Measurements from ENCODE around the gene POLR2A. TPM values are rescaled to one million over a fixed set of nuclear protein-coding genes. Genes with fewer than 3 reads are reported as not detected.

The POLR2A gene
- total and polyA plus RNA-seq, 2 of the 4 experiments (the other 2 are of a cell fraction), result 54.0 to 56.6 TPM

DNA sequence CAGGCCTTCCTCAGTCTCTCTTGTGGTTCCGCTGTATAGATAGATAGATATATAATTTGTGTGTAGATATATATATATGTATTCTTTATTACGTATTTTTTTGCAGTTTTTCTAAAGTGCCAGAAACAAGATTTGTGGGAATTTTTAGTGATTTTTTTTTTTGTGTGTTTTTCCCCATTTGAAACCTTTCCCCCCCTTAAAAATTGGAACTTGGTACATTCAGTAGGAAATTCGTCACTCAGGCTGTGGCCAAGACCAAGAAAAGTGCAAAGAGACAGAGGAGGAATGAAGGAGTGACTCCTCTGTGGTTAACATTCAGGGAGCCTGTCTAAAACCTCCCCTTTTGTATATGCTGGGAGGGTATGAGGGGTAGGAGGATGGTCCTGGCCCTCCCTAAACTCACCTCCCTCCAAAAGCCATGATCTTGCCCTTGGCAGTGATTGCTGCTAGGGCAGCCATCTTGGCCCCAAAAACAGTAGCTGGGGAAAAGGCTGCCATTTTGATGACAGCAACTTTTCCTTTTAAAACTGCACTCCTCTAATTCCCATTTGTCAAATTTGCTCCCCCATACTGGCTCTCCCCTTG lies 24.1 kb upstream of the POLR2A start:
- intact Hi-C loops (cut with micrococcal nuclease) (no loop called here), in situ Hi-C loops (cut with MboI; ENCODE audit: low sequenced_read_pairs) (no loop called here), dilution Hi-C loops (cut with HindIII; ENCODE audit: low sequenced_read_pairs, unreplicated experiment) (no loop called here)
- Histone ChIP-seq H2BK5ac (ENCODE audit: low read depth, low read length, poor library complexity, severe bottlenecking) (no peak overlapping the region), H3K4me2 (ENCODE audit: low read depth, low read length) (no peak overlapping the region), H2AK9ac (replicated peaks; ENCODE audit: low read depth, low read length, poor library complexity) (no peak overlapping the region), H3K9me1 (ENCODE audit: insufficient read depth, low read length) (peaks cover 15% of the 10 kb centered on the region; the same call in 1 of the 2 replicates), H4K91ac (ENCODE audit: insufficient read depth, low read depth, low read length) (no peak overlapping the region), H3K4ac (ENCODE audit: low read depth, low read length) (no peak overlapping the region), H4K8ac (ENCODE audit: low read depth in 2 of 2, low read length in 2 of 2) (no peak overlapping the region), H3K9me3 (ENCODE audit: control insufficient read depth, insufficient read depth, low read length) (no peaks in the 10 kb centered on the region), H2BK120ac (ENCODE audit: low read depth, low read length) (no peak overlapping the region), H3K4me1 (ENCODE audit: control insufficient read depth, insufficient read depth, low read length) (no peaks in the 10 kb centered on the region), H3K79me1 (ENCODE audit: low read depth in 1 of 2, low read length in 2 of 2) (peaks cover 11 to 47% of the 10 kb centered on the region in 2 experiments; a peak in 2 of 4 replicates), H2BK20ac (ENCODE audit: low read depth, low read length) (no peak overlapping the region), H3K9ac (ENCODE audit: low read depth, low read length) (no peak overlapping the region), H4K20me1 (ENCODE audit: insufficient read depth, low read length) (peaks cover 16% of the 10 kb centered on the region; the same call in 1 of the 2 replicates), H2AK5ac (ENCODE audit: low read depth, low read length) (no peak overlapping the region), H3K14ac (replicated peaks; ENCODE audit: low read depth, low read length) (no peak overlapping the region), H3K27me3 (ENCODE audit: control insufficient read depth, insufficient read depth, low read length) (no peaks in the 10 kb centered on the region), H4K5ac (ENCODE audit: low read depth, low read length) (no peak overlapping the region), H3K23ac (ENCODE audit: low read depth, low read length) (no peak overlapping the region), H2AFZ (replicated peaks; ENCODE audit: low read length, poor library complexity) (no peak overlapping the region), H3K18ac (ENCODE audit: low read depth, low read length) (no peak overlapping the region), H3K4me3 (ENCODE audit: insufficient read depth, low read depth, low read length) (no peak overlapping the region), H3K27ac (ENCODE audit: insufficient read depth, low read length) (no peak overlapping the region), H3K36me3 (ENCODE audit: control insufficient read depth, insufficient read depth, low read length) (peaks cover 30% of the 10 kb centered on the region), H3K56ac (ENCODE audit: extremely low read depth, insufficient read depth, low read length) (no peak overlapping the region), H2BK15ac (ENCODE audit: low read depth, low read length) (no peak overlapping the region)
- no CpG with 5 or more reads among the region's 3 CpGs for WGBS, 2 experiments (ENCODE audit: extremely low coverage in 2 of 2, insufficient read length in 1 of 2)
- DNase-seq, result no peak
- no TSS peak for BruUV-seq (replicated peaks)
- CTCF ChIA-PET, result interaction anchor here (0.5 kb wide), 1 partner anchor 14 kb away, joined by 3 read pairs; no protein-coding TSS in a partner anchor
- POLR2A ChIA-PET (ENCODE audit: unreplicated experiment), result interaction anchor here (1.2 kb wide), 1 partner anchor 18 kb away, joined by 8 read pairs; no protein-coding TSS in a partner anchor
- ATAC-seq (ENCODE audit: low read depth), result no peak
- TF ChIP-seq RFX5 (IDR thresholded peaks at IDR 0.05; ENCODE audit: low read depth, low read length), result no peak
- TF ChIP-seq MXI1 (IDR thresholded peaks at IDR 0.05; ENCODE audit: borderline replicate concordance, low read depth, low read length), result no peak
- TF ChIP-seq SMC3 (IDR thresholded peaks at IDR 0.05; ENCODE audit: low read depth, low read length), result no peak
- TF ChIP-seq MAFK (IDR thresholded peaks at IDR 0.05; ENCODE audit: low read depth, low read length), result no peak
- no peak for TF ChIP-seq BHLHE40 (IDR thresholded peaks at IDR 0.05; ENCODE audit: low read depth, low read length)
- TF ChIP-seq, protein P1, sequence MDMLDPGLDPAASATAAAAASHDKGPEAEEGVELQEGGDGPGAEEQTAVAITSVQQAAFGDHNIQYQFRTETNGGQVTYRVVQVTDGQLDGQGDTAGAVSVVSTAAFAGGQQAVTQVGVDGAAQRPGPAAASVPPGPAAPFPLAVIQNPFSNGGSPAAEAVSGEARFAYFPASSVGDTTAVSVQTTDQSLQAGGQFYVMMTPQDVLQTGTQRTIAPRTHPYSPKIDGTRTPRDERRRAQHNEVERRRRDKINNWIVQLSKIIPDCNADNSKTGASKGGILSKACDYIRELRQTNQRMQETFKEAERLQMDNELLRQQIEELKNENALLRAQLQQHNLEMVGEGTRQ (IDR thresholded peaks at IDR 0.05; ENCODE audit: low read depth, low read length), result no peak
- no peak for TF ChIP-seq FOS (IDR thresholded peaks at IDR 0.05; ENCODE audit: low read depth, low read length)
- no peak for TF ChIP-seq ELK1 (IDR thresholded peaks at IDR 0.05; ENCODE audit: borderline replicate concordance, low read depth, low read length)
- TF ChIP-seq POLR2A (IDR thresholded peaks at IDR 0.05; ENCODE audit: low read depth, low read length), result no peak
- no peak for TF ChIP-seq CTCF (conservative IDR thresholded peaks at IDR 0.05; ENCODE audit: low read depth, low read length)
- no peak for TF ChIP-seq RAD21 (IDR thresholded peaks at IDR 0.05; ENCODE audit: low read length)
- no peak for TF ChIP-seq CEBPB (IDR thresholded peaks at IDR 0.05; ENCODE audit: low read depth, low read length)
- no peak for TF ChIP-seq MAZ (IDR thresholded peaks at IDR 0.05; ENCODE audit: borderline replicate concordance, low read depth, low read length)
